HepG2 (cell line): Measurements from ENCODE around the gene PMAIP1. TPM values are rescaled to one million over a fixed set of nuclear protein-coding genes. Genes with fewer than 3 reads are reported as not detected.

ENCODE experiments used
- CBX2 ChIP-seq, 2 experiments: fragments of 200-600 bp in 1 of 2; sonication (generic); formaldehyde crosslinking in 1 of 2; IDR thresholded peaks; 2 replicates each; pipeline versions ENCODE4 v1.7.0 to v1.8.1; 2018 to 2022; ENCODE audit warnings: low read depth in 2 of 2, low read length in 1 of 2, mild to moderate bottlenecking in 1 of 2, missing genetic modification reagents in 1 of 2
- GABPB1 ChIP-seq: IDR thresholded peaks from 2 replicates; pipeline ENCODE4 v1.6.1; 2016; ENCODE audit warnings: mild to moderate bottlenecking, missing genetic modification reagents, moderate library complexity, missing compliant biosample characterization
- GATAD1 ChIP-seq: IDR thresholded peaks from 2 replicates; pipeline ENCODE4 v1.6.1; 2016; ENCODE audit warnings: missing genetic modification reagents, missing compliant biosample characterization
- MLLT10 ChIP-seq: sonication (generic); formaldehyde crosslinking; IDR thresholded peaks from 2 replicates; pipeline ENCODE4 v1.4.0; 2020; ENCODE audit warnings: missing genetic modification reagents
- NPAS2 ChIP-seq: sonication (generic); formaldehyde crosslinking; IDR thresholded peaks from 2 replicates; pipeline ENCODE4 v1.8.0; 2022; ENCODE audit warnings: mild to moderate bottlenecking, missing genetic modification reagents, borderline replicate concordance
- RORA ChIP-seq: sonication (generic); formaldehyde crosslinking; IDR thresholded peaks from 2 replicates; pipeline ENCODE4 v1.5.0; 2020; ENCODE audit warnings: mild to moderate bottlenecking, missing genetic modification reagents, moderate library complexity
- SIN3B ChIP-seq: fragments of 150-350 bp; IDR thresholded peaks from 2 replicates; pipeline ENCODE4 v1.6.1; 2014; ENCODE audit warnings: low read length
- U2AF1 ChIP-seq: fragments of 200-400 bp; formaldehyde crosslinking; optimal IDR thresholded peaks from 2 replicates; pipeline ENCODE3; 2017; ENCODE audit warnings: mild to moderate bottlenecking, low read depth, low read length
- ZFP36 ChIP-seq: fragments of 150-350 bp; IDR thresholded peaks from 2 replicates; pipeline ENCODE4 v1.6.1; 2018; ENCODE audit warnings: borderline replicate concordance, low read length, low read depth; ENCODE audit not compliant: partially characterized antibody
- ZNF143 ChIP-seq: sonication (generic); formaldehyde crosslinking; IDR thresholded peaks from 2 replicates; pipeline ENCODE4 v1.4.0; 2020; ENCODE audit warnings: missing genetic modification reagents
- ZNF616 ChIP-seq: sonication (generic); formaldehyde crosslinking; IDR thresholded peaks from 2 replicates; pipeline ENCODE4 v1.5.0; 2020; ENCODE audit warnings: low read depth, mild to moderate bottlenecking, missing genetic modification reagents
- ZNF646 ChIP-seq: sonication (generic); formaldehyde crosslinking; IDR thresholded peaks from 2 replicates; pipeline ENCODE4 v1.9.0; 2021; ENCODE audit warnings: mild to moderate bottlenecking, missing genetic modification reagents
- ZNF672 ChIP-seq: sonication (generic); formaldehyde crosslinking; IDR thresholded peaks from 2 replicates; pipeline ENCODE4 v1.8.1; 2022; ENCODE audit warnings: missing genetic modification reagents
- ZNF800 ChIP-seq: sonication (generic); formaldehyde crosslinking; IDR thresholded peaks from 2 replicates; pipeline ENCODE4 v1.4.0; 2020; ENCODE audit warnings: missing genetic modification reagents
- ZSCAN21 ChIP-seq: sonication (generic); formaldehyde crosslinking; IDR thresholded peaks from 2 replicates; pipeline ENCODE4 v1.8.0; 2022; ENCODE audit warnings: mild to moderate bottlenecking, missing genetic modification reagents, moderate library complexity, borderline replicate concordance
- polyA plus RNA-seq, 8 experiments: library from polyadenylated mRNA; depleted of rRNA in 3 of 8; stranded (reverse) in 7 of 8; unstranded in 1 of 8; fragments of >200 nt; fragmentation: Illumina TruSeq in 4 of 8; extraction: Trizol in 4 of 8; gene quantifications; 2 replicates each; pipeline versions ENCODE4 v1.2.1 to v1.2.3, GENCODE V29; 2011 to 2016; ENCODE audit warnings: low read depth in 4 of 8, missing spikeins in 1 of 8, mixed read lengths in 1 of 8; ENCODE audit not compliant: insufficient read depth in 1 of 8
- total RNA-seq, 5 experiments: library from RNA; depleted of rRNA; stranded (reverse); fragments of >200 nt; fragmentation: Illumina TruSeq; extraction: Trizol; gene quantifications; 2 replicates each; pipeline ENCODE4 v1.2.3, GENCODE V29; 2016; ENCODE audit warnings: low read depth in 1 of 5
- TF ChIP-seq, protein P1 (sequence below): sonication (generic); formaldehyde crosslinking; IDR thresholded peaks from 2 replicates; pipeline ENCODE4 v1.4.0; 2020; ENCODE audit warnings: mild to moderate bottlenecking, missing genetic modification reagents, borderline replicate concordance
- TF ChIP-seq, protein P2 (sequence below): sonication (generic); formaldehyde crosslinking; IDR thresholded peaks from 2 replicates; pipeline ENCODE4 v1.4.0; 2020; ENCODE audit warnings: missing genetic modification reagents, borderline replicate concordance

The PMAIP1 gene
- total and polyA plus RNA-seq, 2 of the 13 experiments (the other 11 are each of a cell fraction or from before 2014, with no cell fraction given) = 1.5 to 1.7 TPM

DNA sequence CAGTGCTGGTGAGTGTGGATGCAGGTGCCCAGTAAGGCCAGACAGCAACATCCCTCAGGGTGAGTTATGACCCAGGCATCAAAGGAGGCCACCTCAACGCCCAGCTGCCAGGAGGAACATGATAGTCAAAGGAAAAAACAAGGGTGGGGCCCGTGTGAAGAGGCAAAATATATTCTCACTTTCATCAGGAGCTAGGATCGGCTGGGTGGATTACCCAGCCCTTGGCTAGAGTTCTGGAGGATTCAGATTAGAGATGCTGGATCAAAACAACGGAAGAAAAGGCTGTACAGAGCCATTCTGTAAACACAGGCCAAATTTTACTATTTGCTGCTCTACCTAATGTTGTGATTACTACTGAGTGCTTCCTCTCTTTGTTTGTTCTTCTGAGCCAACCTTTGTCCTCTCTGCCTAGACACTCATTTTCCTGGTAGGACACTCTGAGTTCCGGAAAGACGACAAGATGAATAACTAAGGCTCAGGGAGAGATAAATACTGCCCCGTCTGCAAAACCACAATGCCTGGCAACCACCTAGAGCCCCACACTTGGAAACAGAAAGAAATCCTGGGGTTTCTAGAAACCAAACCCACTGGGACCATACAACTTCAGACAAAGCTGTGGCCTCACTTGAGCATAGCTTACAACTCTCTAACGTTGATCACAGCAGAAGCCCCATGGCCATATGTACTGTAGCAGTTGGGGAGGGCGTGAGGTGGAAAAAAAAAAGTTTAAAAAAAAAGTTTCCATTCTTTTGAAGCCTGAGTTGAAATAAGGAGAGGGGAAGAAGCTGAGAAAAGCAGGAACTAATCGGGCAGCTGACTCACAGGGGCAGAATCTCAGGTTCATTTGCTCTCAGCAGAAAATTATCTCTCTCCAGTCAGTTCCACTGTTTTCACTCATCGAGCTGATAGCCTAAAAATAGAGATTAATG, 17.8 kb upstream of the PMAIP1 start (continued):
- TF ChIP-seq ZSCAN21 (CRISPR knock-in tag) = no peak
- no peak for TF ChIP-seq CBX2 (IDR thresholded peaks at IDR 0.05; ENCODE audit: low read depth, low read length)
- no peak for TF ChIP-seq CBX2 (CRISPR knock-in tag; IDR thresholded peaks at IDR 0.05; ENCODE audit: low read depth)
- no peak for TF ChIP-seq U2AF1
- no peak for TF ChIP-seq GATAD1 (CRISPR knock-in tag)
- TF ChIP-seq RORA (CRISPR knock-in tag) = no peak
- no peak for TF ChIP-seq ZNF800 (CRISPR knock-in tag)
- TF ChIP-seq, protein P1, sequence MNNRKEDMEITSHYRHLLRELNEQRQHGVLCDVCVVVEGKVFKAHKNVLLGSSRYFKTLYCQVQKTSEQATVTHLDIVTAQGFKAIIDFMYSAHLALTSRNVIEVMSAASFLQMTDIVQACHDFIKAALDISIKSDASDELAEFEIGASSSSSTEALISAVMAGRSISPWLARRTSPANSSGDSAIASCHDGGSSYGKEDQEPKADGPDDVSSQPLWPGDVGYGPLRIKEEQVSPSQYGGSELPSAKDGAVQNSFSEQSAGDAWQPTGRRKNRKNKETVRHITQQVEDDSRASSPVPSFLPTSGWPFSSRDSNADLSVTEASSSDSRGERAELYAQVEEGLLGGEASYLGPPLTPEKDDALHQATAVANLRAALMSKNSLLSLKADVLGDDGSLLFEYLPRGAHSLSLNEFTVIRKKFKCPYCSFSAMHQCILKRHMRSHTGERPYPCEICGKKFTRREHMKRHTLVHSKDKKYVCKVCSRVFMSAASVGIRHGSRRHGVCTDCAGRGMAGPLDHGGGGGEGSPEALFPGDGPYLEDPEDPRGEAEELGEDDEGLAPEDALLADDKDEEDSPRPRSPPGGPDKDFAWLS = no peak
- TF ChIP-seq MLLT10 = no peak
- TF ChIP-seq NPAS2 (CRISPR knock-in tag) = no peak
- TF ChIP-seq, protein P2, sequence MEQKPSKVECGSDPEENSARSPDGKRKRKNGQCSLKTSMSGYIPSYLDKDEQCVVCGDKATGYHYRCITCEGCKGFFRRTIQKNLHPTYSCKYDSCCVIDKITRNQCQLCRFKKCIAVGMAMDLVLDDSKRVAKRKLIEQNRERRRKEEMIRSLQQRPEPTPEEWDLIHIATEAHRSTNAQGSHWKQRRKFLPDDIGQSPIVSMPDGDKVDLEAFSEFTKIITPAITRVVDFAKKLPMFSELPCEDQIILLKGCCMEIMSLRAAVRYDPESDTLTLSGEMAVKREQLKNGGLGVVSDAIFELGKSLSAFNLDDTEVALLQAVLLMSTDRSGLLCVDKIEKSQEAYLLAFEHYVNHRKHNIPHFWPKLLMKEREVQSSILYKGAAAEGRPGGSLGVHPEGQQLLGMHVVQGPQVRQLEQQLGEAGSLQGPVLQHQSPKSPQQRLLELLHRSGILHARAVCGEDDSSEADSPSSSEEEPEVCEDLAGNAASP (CRISPR knock-in tag) = no peak
- TF ChIP-seq GABPB1 (CRISPR knock-in tag) = peak; percentile 37; the same call in 1 of the 2 replicates
- TF ChIP-seq ZNF616 (CRISPR knock-in tag) = no peak
- no peak for TF ChIP-seq ZNF672 (CRISPR knock-in tag)
- TF ChIP-seq ZFP36 = no peak
- TF ChIP-seq ZNF143 = no peak
- no peak for TF ChIP-seq SIN3B
- no peak for TF ChIP-seq ZNF646
